Parathyroid adenoma (tissue), 2 donors: Measurements from ENCODE around the gene FKBP15.

Experiments used
- H2AFZ ChIP-seq: fragments of 300-600 bp; sonication (generic); one replicate; pipeline ENCODE4 v1.7.0; 2017; ENCODE audit warnings: antibody characterized with exemption, mild to moderate bottlenecking
- H3K27ac ChIP-seq: fragments of 300-600 bp; sonication (generic); one replicate; pipeline ENCODE4 v1.7.0; 2017
- H3K27me3 ChIP-seq: fragments of 300-600 bp; sonication (generic); one replicate; pipeline ENCODE4 v1.7.0; 2017; ENCODE audit warnings: low read length; ENCODE audit not compliant: control insufficient read depth, insufficient read depth
- H3K36me3 ChIP-seq: fragments of 300-600 bp; sonication (generic); one replicate; pipeline ENCODE4 v1.7.0; 2017; ENCODE audit warnings: low read length; ENCODE audit not compliant: control insufficient read depth, insufficient read depth
- H3K4me1 ChIP-seq: fragments of 300-600 bp; sonication (generic); one replicate; pipeline ENCODE4 v1.7.0; 2017; ENCODE audit warnings: control low read depth
- H3K4me2 ChIP-seq: fragments of 300-600 bp; sonication (generic); one replicate; pipeline ENCODE4 v1.7.0; 2017; ENCODE audit warnings: low read length
- H3K4me3 ChIP-seq: fragments of 300-600 bp; sonication (generic); one replicate; pipeline ENCODE4 v1.7.0; 2017; ENCODE audit warnings: low read depth, low read length
- H3K79me2 ChIP-seq: fragments of 300-600 bp; sonication (generic); one replicate; pipeline ENCODE4 v1.7.0; 2017; ENCODE audit warnings: control low read depth
- H3K9ac ChIP-seq: fragments of 300-600 bp; sonication (generic); one replicate; pipeline ENCODE4 v1.7.0; 2017; ENCODE audit warnings: mild to moderate bottlenecking
- H3K9me3 ChIP-seq: fragments of 300-600 bp; sonication (generic); one replicate; pipeline ENCODE4 v1.7.0; 2017; ENCODE audit warnings: low read length; ENCODE audit not compliant: control insufficient read depth
- TF ChIP-seq, protein P1 (sequence below): fragments of 300-600 bp; sonication (generic); IDR thresholded peaks from one replicate; pipeline ENCODE4 v1.7.0; 2017; ENCODE audit warnings: antibody characterized with exemption, mild to moderate bottlenecking
- donor health status: primary hyperparathyroidism.

Gene FKBP15

DNA sequence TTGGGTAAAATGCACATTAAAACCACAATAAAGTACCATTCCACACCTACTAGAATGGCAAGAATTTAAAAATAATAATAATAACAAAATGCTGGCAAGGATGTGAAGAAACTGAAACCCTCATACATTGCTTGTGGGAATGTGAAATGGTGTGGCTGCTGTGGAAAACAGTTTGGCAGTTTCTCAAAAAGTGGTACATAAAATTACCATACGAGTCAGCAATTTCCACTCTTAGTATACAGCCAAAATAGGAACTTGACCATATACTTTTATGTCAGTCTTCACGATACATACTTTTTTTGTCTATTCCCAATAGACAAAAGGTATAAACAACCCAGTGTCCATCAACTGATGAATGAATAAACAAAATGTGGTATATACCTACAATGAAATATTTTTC lies 15.6 kb downstream of the FKBP15 start:
- H3K9me3 ChIP-seq, result no peaks in the 10 kb centered on the region
- H3K27ac ChIP-seq, result no peak overlapping the region
- H2AFZ ChIP-seq, result no peak overlapping the region
- H3K4me3 ChIP-seq, result no peak overlapping the region
- TF ChIP-seq, protein P1, sequence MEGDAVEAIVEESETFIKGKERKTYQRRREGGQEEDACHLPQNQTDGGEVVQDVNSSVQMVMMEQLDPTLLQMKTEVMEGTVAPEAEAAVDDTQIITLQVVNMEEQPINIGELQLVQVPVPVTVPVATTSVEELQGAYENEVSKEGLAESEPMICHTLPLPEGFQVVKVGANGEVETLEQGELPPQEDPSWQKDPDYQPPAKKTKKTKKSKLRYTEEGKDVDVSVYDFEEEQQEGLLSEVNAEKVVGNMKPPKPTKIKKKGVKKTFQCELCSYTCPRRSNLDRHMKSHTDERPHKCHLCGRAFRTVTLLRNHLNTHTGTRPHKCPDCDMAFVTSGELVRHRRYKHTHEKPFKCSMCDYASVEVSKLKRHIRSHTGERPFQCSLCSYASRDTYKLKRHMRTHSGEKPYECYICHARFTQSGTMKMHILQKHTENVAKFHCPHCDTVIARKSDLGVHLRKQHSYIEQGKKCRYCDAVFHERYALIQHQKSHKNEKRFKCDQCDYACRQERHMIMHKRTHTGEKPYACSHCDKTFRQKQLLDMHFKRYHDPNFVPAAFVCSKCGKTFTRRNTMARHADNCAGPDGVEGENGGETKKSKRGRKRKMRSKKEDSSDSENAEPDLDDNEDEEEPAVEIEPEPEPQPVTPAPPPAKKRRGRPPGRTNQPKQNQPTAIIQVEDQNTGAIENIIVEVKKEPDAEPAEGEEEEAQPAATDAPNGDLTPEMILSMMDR, result no peak
- H3K79me2 ChIP-seq, result no peaks in the 10 kb centered on the region
- no peaks in the 10 kb centered on the region for H3K4me1 ChIP-seq
- no peak overlapping the region for H3K9ac ChIP-seq
- no peaks in the 10 kb centered on the region for H3K36me3 ChIP-seq
- H3K4me2 ChIP-seq, result no peak overlapping the region
- H3K27me3 ChIP-seq, result no peaks in the 10 kb centered on the region

DNA sequence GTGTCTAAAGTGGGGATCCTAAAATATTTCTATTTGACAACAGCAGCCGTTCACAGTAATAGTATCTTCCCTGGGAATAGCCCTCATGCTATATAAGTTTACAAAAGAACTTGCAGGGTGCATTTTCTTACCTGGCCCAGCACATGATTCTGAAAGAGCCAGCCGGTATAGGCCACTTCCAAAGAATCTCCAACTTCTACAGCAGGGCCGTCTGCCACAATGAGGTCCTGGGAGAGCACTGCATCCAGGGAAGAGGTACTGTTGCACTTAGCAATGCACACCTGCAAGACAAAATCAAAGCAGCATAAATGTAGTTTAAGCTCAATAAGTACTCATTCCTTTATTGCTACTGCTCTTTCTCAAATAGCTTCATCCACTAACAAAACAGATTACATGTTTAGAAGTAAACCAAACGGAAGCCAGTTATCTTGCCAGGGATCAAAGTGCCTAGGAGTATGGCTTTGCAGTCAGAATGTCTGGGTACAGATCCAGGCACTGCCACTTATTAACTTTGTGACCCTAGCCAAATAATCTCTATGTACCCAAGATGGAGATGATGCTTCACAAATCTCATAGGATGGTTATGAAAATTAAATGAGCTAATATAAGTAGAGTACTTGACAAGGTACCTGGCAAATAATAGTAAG lies 21.3 kb downstream of the FKBP15 start:
- Histone ChIP-seq H3K27me3 (no peaks in the 10 kb centered on the region), H3K4me2 (no peak overlapping the region), H3K36me3 (no peaks in the 10 kb centered on the region), H3K9ac (no peak overlapping the region), H3K4me1 (no peaks in the 10 kb centered on the region), H3K9me3 (no peaks in the 10 kb centered on the region), H3K27ac (no peak overlapping the region), H3K79me2 (no peaks in the 10 kb centered on the region), H3K4me3 (no peak overlapping the region), H2AFZ (no peak overlapping the region)
- TF ChIP-seq, protein P1, result no peak

- H3K4me2 ChIP-seq, result no peak overlapping the region
- H3K27me3 ChIP-seq, result no peaks in the 10 kb centered on the region
- no peaks in the 10 kb centered on the region for H3K79me2 ChIP-seq
- H3K36me3 ChIP-seq, result no peaks in the 10 kb centered on the region
- no peak overlapping the region for H3K9ac ChIP-seq
- H3K9me3 ChIP-seq, result no peaks in the 10 kb centered on the region
- no peaks in the 10 kb centered on the region for H3K4me1 ChIP-seq
- no peak overlapping the region for H3K27ac ChIP-seq
- H2AFZ ChIP-seq, result no peak overlapping the region
- H3K4me3 ChIP-seq, result no peak overlapping the region
- TF ChIP-seq, protein P1, result no peak
Measured at GRCh38 chr9:113192455-113192854, 28.6 kb downstream of the FKBP15 start.

DNA sequence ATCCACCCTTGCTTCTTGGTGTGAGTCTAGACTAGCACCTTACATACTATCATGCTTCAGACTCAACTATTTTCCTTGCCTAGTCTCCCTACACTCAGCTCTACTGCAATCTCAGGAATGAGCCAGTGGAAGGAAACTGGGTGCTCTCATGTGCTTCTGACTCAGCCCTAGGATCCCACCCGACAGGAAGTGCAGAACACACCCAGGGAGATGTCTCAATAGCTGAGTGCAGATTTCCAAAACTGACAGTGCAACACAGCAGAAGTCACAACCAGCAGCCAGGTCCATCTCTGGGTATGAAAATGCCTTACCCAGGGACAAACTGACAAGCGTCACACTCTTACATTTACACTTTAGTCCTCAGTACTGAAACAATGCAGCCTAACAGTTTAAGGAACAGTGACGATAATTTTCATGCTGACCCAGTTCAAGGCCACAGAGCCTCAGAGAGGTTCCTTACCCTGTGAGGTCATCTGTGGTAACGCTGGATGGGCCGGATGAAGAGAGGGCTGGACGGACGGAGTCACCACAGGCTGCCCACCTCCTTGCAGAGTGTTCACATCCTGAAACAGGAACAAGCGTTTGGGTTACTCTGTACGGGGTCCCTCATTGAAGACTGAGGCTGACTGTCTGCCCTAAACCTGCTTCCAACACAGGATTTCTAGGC lies 33.0 kb downstream of the FKBP15 start:
- no peaks in the 10 kb centered on the region for H3K79me2 ChIP-seq
- H3K27me3 ChIP-seq, result no peaks in the 10 kb centered on the region
- H3K27ac ChIP-seq, result no peak overlapping the region
- no peak overlapping the region for H2AFZ ChIP-seq
- H3K36me3 ChIP-seq, result no peaks in the 10 kb centered on the region
- TF ChIP-seq, protein P1, result no peak
- H3K9me3 ChIP-seq, result no peaks in the 10 kb centered on the region
- no peak overlapping the region for H3K9ac ChIP-seq
- no peak overlapping the region for H3K4me2 ChIP-seq
- H3K4me3 ChIP-seq, result no peak overlapping the region
- H3K4me1 ChIP-seq, result no peaks in the 10 kb centered on the region
